Ureter (tissue), 1 donor: ENCODE results near the gene EXOC2. TPM values are rescaled to one million over a fixed set of nuclear protein-coding genes. Genes with fewer than 3 reads are reported as not detected.

ENCODE experiments used
- DNase-seq: peaks from one replicate; pipeline ENCODE4 v3.0.0-alpha.2; 2020; ENCODE audit warnings: low spot score
- total RNA-seq: library from RNA; stranded (reverse); gene quantifications from one replicate; pipeline ENCODE4 v1.2.4, GENCODE V29; 2023
- donor health status: DM: yes; HTN: yes; CAD: no.

Gene EXOC2
- total RNA-seq, 1 donor from 2014 or later, result 23.6 TPM

- DNase-seq, result no peak
These were observed 198.5 kb downstream of the EXOC2 start for GRCh38 chr6:494394-494793.

- DNase-seq, result no peak
These were observed 199.1 kb downstream of the EXOC2 start for GRCh38 chr6:493840-494239.

GRCh38 chr6:492816-493414 lies 200.0 kb downstream of the EXOC2 start:
- no peak for DNase-seq

- DNase-seq, result no peak
These were observed 200.8 kb downstream of the EXOC2 start for GRCh38 chr6:492178-492577.

GRCh38 chr6:491233-491632 lies 201.7 kb downstream of the EXOC2 start:
- DNase-seq, result no peak

GRCh38 chr6:490251-491037 lies 202.5 kb downstream of the EXOC2 start:
- no peak for DNase-seq

- DNase-seq, result no peak
These were observed 203.2 kb downstream of the EXOC2 start for GRCh38 chr6:489762-490161.

GRCh38 chr6:489001-489400 lies 203.9 kb downstream of the EXOC2 start:
- DNase-seq, result no peak

GRCh38 chr6:487956-488355 lies 205.0 kb downstream of the EXOC2 start:
- DNase-seq, result no peak

- no peak for DNase-seq
These were observed 207.2 kb downstream of the EXOC2 start for GRCh38 chr6:485655-486170.

GRCh38 chr6:484746-485145 lies 208.2 kb downstream of the EXOC2 start:
- no peak for DNase-seq

GRCh38 chr6:484086-484745 lies 208.7 kb downstream of the EXOC2 start:
- no peak for DNase-seq

- DNase-seq, result no peak
These were observed 217.6 kb downstream of the EXOC2 start for GRCh38 chr6:475314-475713.

- no peak for DNase-seq
These were observed 218.3 kb downstream of the EXOC2 start for GRCh38 chr6:474453-475185.

- no peak for DNase-seq
These were observed 219.0 kb downstream of the EXOC2 start for GRCh38 chr6:473768-474452.

- no peak for DNase-seq
These were observed 219.6 kb downstream of the EXOC2 start for GRCh38 chr6:473356-473755.

- DNase-seq, result no peak
These were observed 222.0 kb downstream of the EXOC2 start for GRCh38 chr6:470901-471448.

GRCh38 chr6:470051-470900 lies 222.7 kb downstream of the EXOC2 start:
- no peak for DNase-seq

GRCh38 chr6:467671-468082 lies 225.3 kb downstream of the EXOC2 start:
- no peak for DNase-seq

- DNase-seq, result no peak
These were observed 225.8 kb downstream of the EXOC2 start for GRCh38 chr6:467111-467510.
